Measurements from ENCODE around the gene KCNQ5.

DNA sequence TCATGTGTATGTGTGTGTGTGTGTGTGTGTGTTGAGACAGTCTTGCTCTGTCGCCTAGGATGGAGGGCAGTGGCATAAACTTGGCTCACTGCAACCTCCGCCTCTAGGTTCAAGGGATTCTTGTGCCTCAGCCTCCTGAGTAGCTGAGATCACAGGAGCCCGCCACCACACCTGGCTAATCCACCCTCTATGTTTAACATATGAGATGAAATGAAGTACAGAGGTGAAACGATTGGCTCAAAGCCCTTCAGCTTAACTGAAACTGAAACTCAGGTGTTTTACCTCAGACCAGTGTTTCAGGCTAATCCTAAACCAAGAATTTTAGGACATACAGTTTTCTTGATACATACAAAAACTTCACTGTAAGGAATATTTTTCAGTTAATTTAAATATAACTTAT is 167.3 kb downstream of the KCNQ5 start:
- TF ChIP-seq POLR2A (IDR thresholded peaks at IDR 0.05) (no peak), EP300 (IDR thresholded peaks at IDR 0.05) (no peak)
- TF ChIP-seq, protein P1, sequence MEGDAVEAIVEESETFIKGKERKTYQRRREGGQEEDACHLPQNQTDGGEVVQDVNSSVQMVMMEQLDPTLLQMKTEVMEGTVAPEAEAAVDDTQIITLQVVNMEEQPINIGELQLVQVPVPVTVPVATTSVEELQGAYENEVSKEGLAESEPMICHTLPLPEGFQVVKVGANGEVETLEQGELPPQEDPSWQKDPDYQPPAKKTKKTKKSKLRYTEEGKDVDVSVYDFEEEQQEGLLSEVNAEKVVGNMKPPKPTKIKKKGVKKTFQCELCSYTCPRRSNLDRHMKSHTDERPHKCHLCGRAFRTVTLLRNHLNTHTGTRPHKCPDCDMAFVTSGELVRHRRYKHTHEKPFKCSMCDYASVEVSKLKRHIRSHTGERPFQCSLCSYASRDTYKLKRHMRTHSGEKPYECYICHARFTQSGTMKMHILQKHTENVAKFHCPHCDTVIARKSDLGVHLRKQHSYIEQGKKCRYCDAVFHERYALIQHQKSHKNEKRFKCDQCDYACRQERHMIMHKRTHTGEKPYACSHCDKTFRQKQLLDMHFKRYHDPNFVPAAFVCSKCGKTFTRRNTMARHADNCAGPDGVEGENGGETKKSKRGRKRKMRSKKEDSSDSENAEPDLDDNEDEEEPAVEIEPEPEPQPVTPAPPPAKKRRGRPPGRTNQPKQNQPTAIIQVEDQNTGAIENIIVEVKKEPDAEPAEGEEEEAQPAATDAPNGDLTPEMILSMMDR (IDR thresholded peaks at IDR 0.05) = no peak
